Cortex of kidney (tissue), 1 donor: ENCODE data around the gene AP4B1.

Experiments used
- DNase-seq: peaks from one replicate; lab custom pipeline; 2025; lab: John Stamatoyannopoulos, UW

Gene AP4B1

DNA sequence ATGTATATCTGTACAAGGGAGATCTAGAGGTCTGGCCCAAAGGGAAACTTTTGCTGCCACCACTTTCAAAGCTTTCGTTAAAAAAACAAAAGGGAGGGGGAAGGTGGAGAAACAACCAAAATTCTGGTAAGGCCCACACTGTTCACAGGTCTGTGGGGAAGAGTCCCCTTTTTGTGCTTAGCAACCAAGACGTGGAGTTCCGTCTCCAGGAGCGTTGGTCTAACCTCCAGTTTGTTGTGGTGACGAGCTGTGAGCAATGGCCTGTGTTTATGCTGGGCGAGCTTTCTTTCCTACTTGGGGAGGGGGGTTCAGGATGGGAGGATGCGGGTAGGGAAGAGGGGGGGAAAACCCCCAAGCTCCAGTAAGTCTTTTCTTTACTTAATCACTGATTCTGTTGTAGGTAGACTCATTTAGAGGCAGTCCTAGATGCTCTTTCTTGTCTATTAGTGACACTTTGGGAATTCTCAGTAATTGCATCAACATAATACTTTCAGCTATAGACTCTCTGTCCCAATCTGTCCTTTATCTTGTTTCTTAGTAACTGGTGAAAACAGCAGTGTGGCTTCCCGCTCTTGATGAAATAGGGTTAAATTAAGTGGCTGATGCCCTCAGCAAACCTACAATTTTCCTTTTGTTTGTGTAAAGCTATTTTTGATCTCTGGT is 26.0 kb upstream of the AP4B1 start:
- DNase-seq, result no peak

DNA sequence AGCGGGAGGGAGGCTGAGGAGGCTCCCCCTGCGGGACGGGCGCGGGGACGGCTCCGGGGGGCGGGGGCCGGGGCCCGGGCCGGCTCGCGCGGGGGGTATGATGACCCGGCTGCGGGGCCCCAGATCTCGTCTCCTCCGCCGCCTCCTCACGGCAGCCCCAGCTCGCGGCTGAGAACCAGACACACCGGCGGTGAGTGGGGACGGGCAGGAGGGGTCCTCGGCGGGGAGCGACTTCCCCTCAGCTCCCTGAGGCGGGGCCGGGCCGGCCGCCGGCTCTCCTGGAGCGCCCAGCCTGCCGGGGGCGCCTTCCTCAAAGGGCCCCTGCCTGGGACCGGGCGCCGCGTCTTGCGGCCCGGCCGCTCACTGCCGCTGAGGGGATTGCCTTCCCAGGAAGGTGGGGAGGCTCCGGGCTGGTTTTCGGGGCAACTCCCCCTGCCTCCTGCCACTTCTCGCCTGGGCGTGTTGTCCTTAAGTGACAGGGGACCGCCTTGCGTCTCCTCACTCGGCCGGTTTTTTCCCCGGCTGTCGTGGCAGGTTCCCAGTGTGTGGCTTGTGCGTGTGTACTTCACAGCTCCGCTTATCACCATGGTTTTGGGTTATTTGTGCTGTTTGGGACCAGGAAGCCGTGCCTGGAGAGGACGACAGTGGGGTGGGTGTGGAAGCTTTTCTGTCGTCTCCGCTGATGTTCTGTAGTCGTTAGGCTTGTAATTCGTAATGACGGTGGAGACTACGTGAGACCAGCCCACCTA is 25.3 kb upstream of the AP4B1 start:
- DNase-seq, result no peak

DNA sequence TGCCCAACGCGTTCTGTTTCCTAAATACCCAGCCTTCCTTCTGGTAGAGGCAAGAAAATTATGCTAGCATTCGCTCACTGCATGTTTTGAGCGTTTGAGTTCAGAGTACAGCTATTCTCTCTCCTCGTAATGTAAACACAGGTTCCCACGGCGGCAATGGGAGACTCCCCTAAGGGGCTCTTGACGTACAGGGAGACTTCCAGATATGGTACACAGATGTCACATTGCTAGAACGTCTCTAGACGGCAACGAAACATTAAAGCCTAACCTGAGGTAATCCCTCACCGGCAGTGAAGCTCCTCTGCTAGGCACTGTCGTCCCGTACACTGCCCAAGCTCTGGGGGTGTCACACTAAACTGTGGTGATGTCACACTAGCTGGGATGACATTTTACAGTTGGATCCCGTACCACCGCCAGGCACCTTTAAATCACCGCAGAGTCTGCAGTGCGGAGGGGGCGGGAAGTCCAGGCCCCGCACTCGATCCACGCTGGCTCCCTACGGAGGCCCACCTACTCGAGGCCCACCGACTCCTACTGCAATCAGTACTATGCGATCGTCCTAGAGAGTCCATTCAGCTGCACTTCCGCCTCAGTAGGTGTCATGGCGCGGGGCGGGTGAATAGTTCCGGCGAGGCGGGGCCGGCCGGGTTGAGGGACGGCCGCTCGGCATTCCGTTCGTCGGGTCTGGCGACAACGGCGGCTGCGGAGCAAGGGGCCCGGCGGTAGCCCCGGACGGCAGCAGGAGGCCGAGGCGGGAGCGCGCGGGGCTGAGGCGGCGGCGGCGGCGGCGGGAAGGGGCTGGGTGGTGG is 24.5 kb upstream of the AP4B1 start, which contains the start of gene HIPK1:
Gene HIPK1 (plus strand): TSS at position 384 of the 809 bp plus-strand sequence.
- DNase-seq, result peak; percentile 62

DNA sequence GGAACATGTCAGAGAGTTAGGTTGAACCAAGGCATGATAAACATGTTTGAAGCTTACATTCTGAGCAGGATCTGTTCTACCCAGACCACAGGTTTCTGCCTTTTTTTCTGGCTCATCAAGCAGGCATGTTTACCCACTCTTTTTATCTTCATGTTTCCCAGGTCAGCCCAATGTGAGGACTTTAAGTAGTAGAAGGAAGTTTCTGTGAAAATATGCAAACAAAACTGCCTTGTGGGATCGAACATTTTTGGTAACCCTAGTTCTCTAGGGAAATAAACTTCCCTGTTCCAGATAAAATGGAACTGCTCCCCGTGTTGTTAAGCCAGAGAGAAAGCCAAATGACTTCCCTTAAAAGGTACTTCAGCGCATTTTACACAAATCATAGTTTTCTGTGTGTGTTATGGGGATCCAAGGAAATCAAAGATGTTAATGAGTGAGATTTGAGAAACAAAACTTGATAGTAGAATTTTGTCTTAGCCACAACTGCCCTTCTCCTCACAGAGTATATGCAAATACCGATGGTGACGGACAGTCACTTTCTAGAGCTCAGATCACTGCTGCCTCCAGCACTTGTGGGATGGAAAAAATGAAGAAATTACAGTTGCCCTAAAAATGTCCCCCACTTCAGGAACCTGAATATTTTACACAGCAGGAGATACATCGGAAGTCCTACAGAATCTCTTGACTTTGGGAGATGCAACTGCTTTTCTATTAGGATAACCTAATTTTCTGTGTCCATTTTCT is 23.8 kb upstream of the AP4B1 start:
- no peak for DNase-seq

DNA sequence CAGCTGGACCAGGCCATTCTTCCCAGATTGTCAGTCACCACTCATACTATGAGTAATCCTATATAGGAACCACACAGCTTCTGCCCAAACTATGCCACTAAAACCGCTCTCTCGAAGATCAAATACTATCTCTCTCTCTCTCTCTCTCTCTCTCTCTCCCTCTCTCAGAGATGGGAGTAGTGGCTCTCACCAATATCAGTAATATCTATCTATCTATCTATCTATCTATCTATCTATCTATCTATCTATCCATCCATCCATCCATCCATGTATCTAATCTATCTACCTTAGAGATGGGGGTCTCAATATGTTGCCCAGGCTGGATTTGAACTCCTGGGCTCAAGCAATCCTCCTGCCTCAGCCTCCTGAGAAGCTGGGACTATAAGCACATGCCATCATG is 19.9 kb upstream of the AP4B1 start:
- DNase-seq, result no peak

DNA sequence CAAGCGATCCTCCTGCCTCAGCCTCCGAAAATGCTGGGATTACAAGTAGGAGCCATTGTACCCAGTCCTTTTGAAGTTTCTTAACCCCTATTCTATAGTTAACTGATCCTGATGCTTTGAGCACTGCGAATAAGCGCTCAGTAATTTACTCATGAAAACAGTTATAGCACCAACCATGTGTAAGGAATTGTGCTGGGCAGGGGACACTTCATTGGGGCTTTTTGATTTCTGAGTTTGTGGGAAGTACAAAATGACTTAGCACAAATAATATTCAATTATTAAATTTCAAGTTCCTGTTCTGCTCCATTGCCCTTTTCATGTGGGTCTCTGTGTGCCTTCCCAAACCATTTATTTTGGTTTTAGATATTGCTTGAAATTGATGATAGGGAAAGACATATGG is 18.4 kb upstream of the AP4B1 start:
- DNase-seq, result no peak

DNA sequence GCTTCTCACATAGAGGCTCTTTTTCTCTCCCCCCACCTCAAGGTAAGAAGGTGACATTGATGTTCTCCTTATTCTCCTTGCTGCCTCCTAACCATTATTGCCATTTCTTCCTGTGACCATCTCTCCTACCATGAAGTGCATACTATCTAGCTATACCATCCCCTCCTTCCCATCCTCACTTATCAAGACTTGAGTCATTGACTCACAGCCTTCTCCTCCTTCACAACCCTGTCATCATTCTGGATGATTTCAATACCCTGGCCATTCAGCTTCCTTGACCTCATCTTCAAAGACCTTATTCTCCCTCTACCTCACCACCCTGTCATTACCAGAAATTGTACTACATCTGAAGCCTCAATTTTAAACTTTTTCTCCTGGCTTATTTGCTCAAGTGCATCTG is 13.6 kb upstream of the AP4B1 start:
- no peak for DNase-seq

DNA sequence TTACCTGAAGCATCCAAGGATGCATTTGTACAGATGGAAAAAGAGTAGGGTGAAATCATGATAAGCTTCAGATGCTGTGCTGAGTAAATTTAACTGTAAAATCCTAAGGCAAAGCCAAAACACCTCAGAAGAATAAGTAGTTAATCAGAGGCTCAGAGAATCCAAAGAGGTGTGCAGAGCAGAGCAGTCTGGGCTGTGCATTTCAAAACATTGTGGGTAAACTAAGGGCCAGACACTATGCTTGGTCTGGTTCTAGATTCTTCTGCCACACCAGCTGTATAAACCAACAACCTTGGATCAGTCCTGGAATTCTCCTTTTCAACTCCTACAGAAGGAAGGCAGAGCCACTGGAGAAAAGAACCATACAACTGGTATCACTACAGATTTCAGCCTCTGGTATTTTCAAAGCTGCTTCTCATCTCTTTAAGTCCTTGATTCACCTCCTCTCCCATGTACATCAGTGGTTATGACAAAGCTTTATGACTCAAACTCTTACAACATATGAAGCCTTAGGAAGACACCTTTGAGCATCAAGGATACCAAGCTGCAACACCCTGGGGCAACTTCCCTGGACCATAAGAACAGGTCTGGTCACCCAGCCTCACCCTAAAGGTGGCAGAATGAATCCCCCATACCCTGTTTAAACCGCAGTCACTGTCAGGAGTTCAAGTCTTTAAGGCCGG is 12.9 kb upstream of the AP4B1 start:
- no peak for DNase-seq

DNA sequence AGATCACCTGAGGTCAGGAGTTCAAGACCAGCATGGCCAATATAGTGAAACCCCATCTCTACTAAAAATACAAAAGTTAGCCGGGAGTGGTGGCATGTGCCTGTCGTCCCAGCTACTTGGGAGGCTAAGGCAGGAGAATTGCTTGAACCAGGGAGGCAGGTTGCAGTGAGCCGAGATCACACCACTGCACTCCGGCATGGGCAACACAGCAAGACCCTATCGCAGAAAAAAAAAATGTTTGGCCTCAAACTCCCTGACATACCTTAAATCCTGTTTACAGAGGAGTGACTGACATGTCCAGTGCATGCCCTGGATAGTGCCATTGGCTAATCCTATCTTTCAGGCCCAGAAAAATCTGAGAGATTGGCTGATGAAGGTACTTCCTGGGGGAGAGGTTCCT is 12.4 kb upstream of the AP4B1 start:
- no peak for DNase-seq

DNA sequence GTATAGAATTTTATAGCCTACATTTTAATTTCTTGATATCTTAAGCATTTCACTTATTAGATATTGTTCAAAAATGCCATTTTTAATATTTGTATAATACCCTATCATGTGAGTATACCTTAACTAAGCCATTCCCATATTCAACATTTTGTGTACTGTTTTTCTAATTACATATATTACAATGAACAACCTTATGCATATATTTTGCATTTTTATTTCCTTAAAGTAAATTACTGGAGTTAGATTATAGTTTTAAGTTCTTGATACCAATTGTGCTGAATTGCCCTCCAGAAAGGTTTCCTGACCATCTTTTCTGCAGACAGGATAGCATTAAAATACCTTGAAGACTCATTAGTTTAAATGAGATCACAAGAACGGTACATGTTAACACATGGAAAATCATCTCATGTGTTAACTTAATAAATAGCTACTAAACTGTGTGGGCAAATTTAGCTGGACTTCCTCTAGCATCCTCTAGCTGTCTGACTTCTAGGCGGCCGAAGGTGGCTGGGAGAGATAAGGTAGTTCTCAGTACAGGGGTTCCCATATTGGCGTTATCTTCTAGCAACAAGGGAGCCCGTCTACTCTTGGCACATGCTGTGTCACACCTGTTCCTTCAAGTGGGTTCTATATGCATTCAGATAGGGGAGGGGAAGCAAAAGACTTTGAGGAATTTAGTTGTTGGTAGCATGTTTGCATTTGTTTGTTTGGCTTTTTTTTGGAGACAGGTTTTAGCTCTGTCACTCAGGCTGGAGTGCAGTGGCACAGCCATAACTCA is 9.5 kb upstream of the AP4B1 start:
- no peak for DNase-seq

DNA sequence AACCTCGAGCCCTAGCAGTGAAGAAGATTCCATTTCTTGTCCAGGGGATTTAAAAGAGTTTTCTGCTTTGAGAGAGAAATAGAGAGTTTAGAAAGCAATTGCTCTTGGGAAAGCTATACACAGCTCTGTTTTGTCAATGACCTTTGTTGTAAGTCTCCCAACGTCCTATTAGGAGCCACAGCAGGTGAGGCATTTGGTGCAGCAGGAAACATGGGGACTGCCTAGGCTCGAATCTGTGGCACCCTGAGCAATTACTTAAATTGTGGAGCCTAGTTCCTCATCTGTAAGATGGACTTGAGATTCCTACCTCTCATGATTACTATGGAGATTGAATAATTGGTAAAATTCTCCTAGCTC is 8.7 kb upstream of the AP4B1 start:
- no peak for DNase-seq

DNA sequence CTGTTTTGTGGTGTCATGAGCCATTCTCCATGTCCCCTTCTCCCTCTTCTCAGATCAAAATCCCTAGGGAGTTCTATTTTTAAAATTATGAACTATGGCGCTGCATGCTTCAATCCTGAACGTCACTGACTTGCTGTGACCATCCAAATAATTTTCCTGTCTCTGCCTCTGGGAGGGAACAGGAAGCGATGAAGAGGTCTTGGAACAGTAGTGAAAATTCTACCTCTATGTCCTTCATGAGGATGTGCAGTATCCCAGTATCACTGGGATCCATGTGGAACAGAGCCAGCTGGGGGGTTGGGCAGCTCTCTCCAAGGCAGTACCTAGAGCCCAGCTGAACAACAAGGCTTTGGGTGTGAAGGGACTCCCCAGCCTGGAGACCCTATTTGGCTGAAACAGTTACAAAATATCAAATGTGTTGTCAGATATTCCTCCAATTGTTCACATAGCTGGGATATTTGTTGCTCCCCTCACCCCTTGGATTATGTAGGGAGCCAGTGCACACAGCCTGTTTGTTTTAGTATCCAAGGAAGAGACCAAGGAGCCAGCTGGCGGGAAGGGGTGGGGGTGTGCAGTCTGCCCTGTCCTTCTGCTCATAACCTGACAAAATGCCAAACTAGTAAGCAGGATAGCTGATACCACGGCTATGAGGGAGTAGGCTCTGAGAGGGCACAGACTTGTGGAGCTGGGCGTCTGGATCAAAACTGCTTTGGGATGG is 8.2 kb upstream of the AP4B1 start:
- no peak for DNase-seq

DNA sequence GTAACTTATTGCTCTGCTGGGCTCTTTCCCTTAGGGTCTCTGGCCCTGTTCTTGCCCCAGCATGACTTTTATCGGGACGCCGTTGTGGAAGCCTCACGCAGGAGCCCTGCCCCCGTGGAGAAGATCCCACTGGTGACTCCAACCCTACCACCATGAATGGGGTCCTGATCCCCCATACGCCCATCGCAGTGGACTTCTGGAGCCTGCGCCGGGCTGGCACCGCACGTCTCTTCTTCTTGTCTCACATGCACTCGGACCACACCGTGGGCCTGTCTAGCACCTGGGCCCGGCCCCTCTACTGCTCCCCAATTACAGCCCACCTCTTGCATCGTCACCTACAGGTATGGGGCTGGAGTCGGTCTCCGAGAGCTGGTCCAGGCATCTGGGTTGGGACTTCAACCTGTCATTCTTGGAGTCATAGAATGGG is 849 bp upstream of the AP4B1 start:
- DNase-seq, result no peak

DNA sequence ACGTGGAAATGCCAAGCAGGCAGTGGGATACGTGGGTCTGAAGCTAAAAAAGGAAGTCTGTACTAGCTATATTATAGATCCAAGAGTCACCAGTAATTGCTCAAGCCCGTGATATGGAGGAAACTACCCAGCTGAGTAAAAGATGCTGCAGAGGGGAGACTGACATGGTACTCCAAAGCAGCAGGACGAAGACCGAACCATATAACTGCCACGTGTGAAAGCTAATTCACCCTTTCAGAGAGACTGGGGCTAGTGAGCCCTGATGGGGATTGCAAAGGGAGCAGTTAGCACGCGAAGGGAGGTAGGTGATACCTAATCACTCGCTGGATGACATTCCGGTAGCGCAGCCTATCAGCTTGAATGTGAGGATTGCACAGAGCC is 316 bp downstream of the AP4B1 start:
- DNase-seq, result no peak

DNA sequence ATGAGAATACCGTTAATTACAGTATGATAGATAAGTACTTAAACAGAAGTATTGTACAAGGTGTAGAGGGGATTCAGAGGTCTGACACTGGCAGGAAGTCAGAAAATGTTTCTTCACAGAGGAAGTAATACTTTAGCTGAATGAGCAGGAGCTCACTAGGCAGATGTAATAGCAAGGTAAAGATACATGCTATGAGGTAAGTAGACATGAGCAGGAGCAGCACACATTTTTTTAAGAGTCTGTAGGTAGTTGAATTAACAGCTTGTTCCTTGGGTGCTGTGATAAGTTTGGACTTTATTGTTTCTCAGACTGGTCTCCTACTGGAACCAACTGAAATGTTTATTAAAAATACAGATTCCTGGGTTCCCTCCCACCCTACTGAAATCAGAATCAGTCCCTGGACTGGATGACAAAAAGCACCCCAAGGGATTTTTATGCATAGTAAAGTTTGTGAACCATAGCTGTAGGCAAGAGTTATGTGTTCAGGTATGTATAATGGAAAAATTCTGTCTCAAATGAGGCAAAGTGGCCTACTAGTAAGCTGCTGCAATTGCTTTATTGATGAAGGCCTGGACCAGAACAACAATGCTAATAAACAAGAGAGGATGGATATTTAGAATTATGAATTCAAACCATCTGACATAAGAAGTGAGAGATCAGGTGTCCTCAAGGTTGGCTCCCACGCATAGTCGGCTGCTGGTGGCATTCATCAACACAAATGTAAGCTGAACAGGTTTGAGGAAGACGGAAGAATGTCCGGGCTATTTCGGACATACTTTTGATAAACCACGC is 902 bp downstream of the AP4B1 start:
- DNase-seq, result no peak

DNA sequence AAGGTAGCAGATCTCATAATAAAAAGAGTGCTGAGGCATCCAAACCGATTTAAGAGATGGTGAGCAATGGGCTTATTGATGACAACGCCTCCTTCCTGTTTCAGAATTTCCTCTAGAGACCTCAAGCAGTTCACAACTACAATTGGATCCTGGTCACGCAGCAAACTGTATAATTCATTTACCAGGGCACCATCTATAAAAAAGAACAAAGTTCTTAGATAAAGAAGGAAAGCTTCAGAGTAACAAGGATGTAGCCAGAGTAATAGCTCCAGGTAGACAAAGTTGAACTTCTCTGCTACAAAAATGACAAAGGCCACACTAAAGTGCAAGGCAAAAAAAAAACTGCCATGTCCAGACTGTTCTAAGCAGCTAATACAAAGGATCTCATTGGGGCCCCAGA is 3.4 kb downstream of the AP4B1 start:
- DNase-seq, result no peak

DNA sequence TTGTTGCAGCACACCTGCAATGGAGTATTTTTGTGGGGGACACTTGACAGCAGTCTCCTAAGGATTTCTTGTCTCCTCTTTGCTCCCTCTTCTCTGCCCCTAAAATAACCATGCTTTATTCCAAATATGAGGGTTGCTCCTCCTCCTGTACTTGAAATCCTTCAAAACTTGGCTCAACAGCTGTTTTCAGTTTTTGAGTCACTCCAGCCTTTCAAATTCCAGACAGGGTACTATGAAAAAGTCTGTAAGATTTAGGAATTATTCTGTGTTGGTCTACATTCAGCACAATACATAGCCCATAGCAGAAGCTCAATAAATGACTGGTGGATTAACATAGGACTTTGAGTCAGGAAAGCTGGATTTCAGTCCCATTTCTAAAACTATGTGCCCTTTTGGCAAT is 5.5 kb downstream of the AP4B1 start:
- no peak for DNase-seq

DNA sequence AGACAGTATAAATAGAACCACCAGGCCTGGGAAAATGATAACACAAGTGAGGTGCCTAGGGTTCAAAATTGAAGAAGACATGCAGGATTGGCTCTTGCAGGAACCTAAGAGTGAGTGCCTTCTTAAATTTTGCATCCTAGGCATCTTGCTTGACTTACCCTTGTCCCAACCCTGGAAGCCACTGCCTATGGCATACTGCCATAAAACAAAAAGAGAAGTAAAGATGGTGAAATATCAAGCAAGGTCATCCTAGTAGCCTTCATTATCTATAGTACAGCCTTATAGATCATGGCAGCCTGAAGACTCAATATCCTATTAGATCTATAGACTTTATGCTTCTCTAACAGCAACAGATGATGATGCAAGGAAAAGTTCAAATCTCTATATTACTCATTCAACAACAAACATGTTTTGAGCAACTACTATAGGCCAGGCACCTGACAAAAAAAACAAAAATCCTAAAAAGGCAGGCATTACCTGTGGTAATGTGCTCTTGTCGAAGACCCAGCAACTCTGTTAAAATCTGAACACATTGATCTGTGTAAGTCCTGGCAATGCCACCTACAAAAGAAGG is 6.3 kb downstream of the AP4B1 start:
- DNase-seq, result no peak

DNA sequence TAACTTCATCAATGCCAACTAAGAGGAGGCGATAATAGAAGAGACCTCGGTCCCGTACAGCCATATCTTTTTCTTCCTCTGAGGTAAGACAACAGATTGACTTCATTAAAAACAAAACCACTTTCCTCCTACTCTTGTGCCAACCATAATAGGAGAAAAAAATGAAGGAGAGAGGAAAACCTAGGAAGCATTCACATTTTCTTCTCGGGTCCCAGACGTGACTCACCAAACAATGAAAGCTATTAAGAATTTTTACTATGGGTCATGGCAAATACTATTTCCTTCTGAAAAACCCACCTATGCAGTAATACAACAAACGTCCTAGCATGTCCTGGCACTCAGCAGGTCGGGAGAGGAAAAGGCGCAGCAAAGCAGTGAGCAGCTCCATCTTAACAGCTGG is 8.6 kb downstream of the AP4B1 start:
- DNase-seq, result no peak
